ENCODE measurements around the gene TFCP2L1.

Gene TFCP2L1

DNA sequence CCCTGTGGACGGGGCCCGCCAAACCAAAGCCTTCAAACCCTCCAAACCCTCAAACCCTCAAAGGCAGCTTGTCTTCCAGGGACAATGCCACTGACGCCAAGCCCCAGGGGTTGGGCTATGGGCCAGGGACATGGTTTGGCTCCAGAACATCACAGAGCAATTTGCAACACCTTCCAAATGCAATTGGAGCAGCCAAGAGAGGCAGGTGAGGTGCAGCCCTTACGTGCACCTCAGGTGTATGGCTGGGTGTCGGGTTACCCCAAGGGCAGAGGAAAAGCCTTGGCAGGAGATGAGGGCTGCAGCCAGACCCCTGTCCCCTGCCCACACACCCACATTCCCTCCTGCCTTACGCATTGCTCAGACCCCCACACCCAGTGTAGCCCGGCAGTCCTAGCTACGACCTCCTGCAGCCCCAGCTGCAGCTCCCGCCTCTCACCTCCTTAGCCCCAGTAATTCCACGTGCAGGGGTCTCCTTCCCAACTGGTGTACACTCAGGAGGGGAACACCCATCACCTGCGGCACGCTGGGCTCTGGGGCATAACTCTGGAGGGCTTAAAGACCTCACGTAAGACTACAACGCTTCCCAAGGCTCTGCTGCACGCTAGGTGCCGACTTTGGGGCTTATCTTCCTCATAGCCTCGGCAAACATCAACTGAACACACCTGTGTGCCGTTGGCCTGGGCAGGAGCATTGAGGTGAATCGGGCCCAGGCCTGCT is 88.7 kb downstream of the TFCP2L1 start:
- no peak for DNase-seq (ENCODE audit: low spot score)

DNA sequence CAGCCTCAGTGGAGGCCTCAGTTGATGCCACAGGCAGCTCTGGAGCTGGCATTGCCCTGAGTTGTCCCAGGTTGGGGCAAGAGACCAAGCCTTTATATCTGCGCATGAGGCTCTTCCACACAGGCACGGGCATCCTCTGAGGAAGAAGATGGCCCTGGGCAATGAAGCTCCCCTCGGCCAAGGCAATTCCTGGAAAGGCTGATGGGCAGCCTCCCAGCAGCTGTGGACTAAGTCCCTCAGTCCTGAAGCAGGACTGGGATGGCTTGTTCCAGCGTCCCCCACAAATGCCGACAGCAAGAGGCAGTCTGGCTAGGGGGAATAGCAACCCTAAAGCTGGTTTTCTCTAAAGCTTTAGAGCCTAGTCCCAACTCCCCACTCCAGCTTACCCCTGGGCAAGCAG is 90.0 kb downstream of the TFCP2L1 start:
- no peak for DNase-seq (ENCODE audit: low spot score)

DNA sequence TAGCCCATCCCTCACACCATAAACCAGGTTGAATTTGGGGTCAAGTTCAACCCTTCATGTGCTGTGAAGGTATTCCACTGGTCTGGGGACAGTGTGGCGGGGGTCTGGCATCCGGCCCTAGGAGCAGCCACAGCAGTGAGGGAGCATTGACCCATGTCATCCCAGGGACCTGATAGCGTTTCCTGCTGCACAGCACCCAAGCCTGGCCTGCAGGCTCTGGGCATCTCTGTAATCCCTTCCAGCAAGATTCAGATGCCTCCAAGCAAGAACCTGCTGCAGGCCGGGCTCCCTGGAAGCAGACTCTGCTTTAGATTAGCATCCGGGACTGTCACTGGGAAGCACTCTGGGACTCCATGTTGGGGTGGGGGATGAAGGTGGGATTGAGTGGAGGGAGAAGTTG is 90.4 kb downstream of the TFCP2L1 start:
- no peak for DNase-seq (ENCODE audit: low spot score)

DNA sequence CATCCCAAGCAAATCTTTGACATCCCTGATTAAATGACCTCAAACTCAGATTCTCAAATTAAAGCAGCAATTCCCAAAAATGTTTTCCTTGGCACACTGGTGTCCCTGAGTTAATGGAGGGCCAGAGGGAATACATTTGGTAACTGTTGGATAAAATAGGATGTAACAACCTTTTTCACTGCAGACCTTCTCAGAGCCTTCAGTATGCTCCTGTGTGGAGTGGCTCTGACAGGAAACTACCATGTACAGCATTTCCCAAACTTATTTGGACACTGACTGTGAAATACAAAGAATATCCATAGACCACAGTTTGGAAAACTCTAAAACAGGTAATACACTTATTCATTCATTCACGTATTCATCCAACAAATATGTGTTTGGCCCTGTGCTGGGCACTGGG is 91.8 kb downstream of the TFCP2L1 start:
- DNase-seq (ENCODE audit: low spot score) = no peak

DNA sequence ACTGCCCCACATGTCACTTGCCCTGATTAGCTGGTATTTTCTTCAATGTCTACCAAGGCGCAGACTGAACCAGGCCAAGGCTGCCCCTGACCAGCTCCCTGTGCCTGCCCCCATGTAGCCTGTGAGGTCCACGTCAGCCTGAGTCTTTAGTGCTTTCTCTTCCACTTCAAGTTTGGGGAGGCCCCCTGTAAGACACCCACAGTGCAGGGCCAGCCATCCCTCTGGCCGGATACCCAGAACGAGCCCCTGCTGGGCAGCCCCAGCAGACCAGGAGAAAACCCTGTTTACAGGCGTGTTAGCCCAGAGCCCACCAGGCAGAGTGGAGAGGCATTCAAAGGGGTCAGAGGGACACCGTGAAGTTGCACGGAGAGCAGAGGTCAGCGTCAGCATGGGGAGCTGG is 92.4 kb downstream of the TFCP2L1 start:
- no peak for DNase-seq (ENCODE audit: low spot score)

DNA sequence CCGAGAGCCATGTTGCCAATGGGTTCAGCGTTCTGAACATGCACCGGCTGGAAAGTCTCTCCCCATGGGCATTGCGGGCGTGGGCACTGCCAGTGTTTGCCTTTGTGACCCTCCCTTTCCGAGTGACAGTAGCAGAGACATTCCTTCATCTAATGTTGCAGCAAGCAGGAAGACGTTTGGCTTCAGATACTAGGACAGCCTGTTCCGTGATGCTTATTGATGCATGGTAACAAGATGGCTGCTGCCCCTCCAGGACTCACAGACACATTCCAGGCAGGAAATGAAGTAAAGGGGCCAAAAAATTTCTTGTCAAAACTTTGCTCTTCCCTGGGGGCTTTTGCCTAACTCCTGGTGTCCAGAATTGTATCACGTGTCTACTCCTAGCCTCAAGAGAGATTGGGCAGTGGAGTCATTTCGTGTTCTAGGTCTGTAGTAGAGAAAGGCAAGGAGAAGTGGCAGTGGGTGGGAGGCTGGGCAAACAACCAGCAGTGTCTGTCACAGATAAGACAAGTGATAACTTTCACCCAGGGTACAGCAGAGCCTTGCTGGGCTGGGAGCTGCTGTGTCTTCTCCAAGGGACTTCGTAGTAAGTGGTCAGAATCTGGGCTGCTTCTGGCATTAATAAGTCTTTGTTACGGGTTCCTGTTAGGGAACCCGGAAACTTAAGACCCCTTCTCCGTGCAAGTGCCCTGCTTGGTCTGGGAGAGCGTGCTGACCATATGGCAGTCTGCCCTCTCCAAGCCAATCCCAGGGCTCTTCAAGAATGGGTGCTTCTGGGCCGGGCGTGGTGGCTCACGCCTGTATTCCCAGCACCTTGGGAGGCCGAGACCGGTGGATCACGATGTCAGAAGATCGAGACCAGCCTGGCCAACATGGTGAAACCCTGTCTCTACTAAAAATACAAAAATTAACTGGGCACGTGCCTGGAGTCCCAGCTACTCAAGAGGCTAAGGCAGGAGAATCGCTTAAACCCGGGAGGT is 93.5 kb downstream of the TFCP2L1 start:
- no peak for DNase-seq (ENCODE audit: low spot score)

DNA sequence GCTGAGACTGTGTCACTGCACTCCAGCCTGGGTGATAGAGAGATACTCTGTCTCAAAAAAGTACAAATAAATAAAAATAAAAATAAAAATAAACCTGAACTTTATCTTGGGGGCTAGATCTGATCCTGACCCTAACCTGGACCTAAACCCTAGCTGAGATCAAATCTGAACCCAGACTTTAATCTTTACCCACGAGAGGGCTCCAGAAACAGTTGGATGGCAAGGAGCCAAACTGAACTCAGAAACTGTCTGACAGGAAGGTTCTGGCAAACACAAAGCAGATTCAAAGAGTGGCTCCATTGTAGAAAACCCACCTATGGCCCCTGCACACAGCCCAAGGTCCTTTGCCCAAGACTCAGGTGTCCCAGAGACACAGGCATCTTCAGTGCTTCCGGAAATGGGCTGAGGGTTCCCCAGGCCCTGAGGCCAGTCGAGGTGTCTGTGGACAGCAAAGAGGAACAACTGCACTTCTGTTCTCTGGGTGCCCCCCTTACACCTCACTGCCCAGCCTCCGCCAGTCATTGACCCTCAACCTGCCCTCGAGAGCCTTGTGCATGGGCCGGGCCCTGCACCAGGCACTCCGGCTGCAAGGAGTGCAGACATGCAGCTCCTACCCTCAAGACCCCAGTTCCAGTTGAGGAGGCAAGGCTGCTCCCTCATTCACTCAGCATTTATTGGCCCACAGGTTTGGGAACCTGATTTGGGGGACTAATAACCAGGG is 95.2 kb downstream of the TFCP2L1 start:
- DNase-seq (ENCODE audit: low spot score) = no peak

DNA sequence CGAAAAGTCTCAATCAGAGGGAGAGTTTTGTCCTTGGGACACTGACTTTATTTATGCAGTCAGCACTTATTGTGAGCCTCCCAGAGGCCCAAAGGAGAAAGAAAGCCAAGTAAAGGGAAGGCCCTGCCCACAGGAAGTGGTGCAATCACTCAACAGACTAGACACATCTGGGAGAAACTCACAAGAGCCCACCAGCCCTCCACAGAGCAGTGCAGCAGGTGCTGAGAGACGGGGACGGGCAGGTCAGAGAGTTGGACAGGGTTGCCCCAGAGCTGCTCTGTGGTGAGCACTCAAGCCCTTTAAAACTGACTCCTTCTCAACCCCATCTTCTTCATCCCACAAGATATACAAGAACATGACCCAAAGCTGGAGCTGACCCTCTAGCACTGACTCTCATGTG is 96.0 kb downstream of the TFCP2L1 start:
- no peak for DNase-seq (ENCODE audit: low spot score)

DNA sequence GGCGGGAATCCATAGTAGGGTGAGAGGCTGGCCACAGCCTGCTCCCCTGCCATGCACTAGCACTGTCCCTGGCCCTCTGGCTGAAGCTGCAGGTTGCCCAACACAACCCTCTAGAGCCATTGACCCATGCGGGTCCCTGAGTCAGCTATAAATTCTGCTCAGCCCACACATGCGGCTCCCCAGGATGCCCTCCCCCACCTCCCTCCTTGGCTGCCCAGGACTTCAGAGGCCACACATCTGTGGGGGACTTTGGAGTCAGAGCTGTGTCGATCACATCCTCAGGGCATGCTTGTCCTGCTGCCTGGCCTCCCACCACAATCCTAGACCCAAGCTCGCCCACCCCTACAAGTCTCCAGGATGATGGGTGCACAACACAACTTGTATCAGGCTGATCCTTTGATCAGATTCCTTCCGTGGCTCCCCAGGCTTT is 97.0 kb downstream of the TFCP2L1 start:
- no peak for DNase-seq (ENCODE audit: low spot score)

DNA sequence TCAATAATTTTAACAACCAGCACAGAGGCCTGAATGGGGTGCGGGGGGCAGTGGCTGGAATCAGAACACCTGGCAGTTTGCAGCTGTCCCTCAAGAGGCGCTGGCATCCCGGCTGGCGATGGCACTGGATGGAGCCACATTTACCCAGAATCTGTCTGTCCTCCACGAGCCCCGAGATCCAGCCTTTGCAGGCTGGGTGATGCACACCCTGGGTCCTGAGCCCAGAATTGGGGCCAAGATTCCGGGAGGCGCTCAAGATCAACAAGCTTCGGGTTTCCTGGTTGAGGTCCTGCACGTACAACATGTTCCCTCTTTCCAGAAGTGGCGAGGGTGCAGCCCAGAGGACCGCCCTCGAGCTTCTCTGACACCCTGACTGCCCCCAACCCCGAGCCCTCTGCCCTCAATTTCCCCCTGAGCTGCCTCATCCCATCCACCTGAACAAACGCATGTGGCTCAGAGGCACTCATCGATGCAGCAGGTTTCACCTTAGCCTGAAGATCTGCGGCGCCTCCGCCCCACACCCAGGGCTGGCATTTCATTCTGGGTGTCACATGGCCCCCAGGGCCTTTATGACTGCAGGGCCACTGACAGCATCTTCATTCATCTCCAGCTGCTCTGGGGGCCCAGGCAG is 97.5 kb downstream of the TFCP2L1 start:
- no peak for DNase-seq (ENCODE audit: low spot score)

DNA sequence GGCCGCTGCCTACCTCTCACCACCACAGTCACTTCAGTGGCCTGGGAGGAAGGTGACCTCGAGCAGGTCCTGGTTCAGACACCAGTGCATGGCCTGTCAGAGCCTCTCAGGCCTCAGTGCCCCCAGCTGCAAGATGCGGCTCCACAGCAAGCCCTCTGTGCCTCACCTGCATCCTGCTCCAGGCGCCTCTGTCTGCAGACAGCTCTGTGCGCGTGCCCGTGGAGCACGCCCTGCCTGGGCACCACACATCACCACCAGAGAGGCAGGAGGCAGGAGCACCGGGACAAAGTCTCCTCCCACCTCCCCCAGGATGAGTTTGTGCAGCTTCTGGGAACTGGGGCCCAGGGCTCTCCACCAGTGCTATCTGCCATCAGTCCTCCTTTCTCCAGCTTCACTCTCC is 98.7 kb downstream of the TFCP2L1 start:
- DNase-seq (ENCODE audit: low spot score) = no peak

DNA sequence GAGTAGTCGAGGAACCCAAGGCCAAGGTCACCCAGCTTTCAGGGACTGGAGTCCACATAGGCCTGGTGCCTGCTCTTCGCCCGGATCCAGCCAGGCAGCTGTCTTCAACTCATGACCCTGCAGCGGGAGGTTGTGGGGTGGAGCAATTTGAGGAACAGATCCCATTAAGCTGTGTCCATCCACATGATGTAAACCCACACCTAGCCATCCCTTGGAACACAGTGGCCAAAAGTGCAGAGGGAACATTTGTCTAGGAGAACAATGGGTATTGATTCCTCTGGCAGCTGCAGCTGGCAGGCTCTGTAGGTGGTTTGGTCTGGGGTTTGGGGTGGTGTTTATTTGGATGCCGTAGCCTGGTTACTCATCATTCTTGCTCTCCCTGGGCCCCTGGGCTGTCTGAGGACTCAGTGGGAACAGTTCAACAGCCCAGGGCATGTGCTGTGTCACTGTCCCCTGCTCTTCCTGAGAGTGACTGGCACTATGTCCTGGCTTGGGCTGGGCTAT is 99.4 kb downstream of the TFCP2L1 start:
- DNase-seq (ENCODE audit: low spot score) = no peak

DNA sequence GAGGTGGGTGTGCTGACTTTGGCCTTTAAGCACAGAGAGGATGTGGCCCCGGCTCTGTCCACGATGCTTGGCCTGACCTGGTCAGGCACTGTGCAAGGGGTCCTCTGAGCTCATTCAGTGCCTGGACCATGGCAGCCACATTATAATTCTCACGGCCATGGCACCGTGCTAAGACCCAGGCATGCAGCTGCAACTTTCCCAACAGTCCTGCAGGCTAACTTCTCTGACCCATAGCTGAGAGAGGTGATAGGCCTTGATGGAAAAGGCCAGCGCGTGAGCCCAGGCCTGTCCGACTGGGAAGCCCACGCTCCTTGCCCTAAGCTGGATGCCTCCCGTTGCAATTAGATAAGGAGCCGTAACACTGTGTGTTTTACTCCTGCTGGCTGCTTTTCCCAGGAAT is 99.9 kb downstream of the TFCP2L1 start:
- no peak for DNase-seq (ENCODE audit: low spot score)

DNA sequence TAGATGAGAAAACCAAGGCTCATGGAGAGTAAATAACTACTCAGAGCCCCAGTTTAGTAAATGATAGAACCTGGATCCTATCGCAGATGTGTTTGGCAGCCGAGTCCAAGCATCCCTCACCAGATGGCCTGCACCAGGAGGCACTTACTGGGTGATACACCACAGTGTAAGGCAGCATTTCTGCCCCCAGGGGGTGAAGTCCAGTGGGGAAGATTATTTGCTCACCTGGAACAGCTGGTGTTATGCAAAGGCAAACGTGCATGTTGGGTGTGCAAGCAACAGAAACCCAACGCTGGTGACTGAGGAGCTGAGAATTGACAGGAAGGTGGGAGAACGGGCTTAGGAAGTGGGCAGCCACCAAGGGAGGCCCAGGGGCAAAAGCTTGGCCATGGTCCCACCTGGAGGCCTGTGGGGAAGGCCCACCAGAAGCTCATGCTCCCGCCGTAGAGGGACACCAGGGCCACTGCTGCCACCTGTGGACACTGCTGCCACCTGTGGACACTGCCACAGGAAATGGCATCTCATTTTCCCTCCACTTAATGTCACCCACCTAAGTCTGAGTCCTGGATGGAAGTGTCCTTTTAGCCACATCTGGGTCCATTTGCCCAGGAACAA is 100.6 kb downstream of the TFCP2L1 start:
- no peak for DNase-seq (ENCODE audit: low spot score)

DNA sequence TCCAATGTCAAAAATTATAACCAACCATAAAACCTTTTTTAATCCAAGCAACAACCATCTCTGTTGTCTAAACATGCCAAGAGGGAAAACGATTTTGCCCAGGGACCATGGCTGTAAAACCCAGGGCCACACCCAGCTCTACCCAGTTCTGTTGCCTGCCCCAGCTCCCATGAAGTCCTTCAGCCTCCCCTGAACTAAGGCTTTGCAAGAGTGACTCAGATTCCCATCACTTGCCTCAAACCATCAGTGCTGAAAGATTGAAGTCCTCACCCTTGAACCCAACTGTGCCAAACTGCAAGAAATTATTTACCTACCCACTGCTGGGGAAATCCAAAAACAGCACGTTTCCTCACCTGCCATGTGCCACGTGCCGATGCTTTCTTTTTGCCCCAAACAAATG is 102.5 kb downstream of the TFCP2L1 start:
- DNase-seq (ENCODE audit: low spot score) = no peak

DNA sequence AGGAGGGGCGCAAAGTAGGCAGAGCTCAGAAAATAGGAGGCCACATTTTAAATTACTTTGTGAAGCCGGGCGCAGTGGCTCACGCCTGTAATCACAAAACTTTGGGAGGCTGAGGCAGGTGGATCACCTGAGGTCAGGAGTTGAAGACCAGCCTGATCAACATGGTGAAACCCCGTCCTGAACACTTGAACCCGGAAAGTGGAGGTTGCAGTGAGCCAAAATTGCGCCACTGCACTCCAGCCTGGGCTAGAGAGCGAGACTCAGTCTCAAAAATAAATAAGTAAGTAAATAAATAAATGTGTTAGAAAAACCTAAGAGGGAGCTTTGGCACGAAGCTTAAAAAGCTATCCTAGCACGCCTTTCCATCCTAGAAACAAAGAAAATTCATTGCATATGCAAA is 105.5 kb downstream of the TFCP2L1 start:
- no peak for DNase-seq (ENCODE audit: low spot score)

DNA sequence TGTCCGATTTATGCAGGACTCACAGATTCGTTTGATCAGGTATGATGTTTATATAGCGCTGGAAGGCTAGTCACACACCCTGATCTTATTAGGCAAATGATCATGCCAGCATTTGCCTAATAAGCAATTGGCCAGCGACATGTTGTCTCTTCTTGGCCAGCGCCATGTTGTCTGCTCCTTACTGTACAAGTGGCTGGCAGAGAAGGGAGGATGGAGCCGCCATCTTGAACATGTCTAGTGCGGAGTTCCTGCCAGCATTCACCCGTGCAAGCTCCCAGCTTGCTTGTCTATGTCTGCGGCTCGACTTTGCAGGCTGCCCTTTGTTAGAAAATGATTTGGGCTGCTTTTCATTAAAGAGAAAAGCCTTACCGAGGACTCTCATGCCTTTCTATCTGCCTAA is 106.3 kb downstream of the TFCP2L1 start:
- DNase-seq (ENCODE audit: low spot score) = no peak

DNA sequence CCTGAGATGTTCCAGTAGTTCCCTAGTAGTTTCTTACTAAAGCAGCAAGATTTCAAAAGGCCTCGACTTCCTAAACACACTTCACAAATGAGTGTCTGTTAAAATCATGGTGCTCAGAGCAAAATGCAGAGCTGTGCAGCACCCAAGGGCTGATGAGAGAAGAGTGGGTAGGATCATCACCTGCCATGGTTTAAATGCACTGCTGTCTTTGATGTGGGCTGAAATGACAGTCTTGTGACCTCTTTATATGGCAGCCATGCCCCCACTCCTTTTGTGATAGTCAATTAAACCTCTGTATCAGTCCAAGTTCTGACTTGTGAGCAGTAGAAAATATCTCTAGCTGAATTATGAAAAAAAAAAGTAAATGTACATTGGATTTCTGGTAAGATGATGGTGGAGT is 107.1 kb downstream of the TFCP2L1 start:
- no peak for DNase-seq (ENCODE audit: low spot score)

DNA sequence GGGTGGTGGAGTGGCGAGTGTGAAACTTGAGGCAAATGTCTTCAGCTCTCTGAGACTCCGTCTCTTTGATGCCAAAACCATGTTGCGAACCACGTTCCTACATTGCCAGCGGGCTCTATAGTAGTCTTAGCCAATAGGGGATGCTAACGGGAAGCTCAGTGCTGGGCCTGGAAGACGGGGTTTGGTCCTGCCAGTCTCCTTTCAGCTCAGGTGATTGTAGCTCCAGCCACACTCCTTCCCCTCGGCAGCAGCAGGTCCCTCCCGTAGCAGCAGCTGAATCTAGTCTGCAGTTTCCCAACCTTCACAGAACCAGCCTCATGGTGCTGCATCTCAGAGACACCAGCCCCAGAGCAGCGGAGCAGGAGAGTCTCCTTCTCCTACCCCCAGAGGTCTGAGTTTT is 109.7 kb downstream of the TFCP2L1 start:
- DNase-seq (ENCODE audit: low spot score) = no peak

DNA sequence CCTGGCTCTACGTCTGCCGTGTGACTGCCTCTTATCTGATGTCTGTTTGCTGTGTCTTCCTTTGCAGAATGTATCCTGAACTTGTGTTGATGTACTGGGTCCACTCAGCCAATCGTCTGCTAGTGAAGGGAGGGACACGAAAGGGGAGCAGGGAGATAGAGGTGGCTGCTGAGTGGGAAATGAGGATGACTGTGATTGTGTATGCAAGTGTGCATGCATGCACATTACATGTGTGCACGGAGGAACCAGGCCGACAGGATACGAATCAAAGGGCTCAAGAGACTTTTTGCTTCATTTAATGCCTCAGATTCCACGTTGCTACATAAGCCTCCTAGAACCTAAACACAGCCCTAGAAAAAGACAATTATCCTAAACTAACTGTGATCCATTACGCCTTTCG is 111.2 kb downstream of the TFCP2L1 start:
- DNase-seq (ENCODE audit: low spot score) = no peak

DNA sequence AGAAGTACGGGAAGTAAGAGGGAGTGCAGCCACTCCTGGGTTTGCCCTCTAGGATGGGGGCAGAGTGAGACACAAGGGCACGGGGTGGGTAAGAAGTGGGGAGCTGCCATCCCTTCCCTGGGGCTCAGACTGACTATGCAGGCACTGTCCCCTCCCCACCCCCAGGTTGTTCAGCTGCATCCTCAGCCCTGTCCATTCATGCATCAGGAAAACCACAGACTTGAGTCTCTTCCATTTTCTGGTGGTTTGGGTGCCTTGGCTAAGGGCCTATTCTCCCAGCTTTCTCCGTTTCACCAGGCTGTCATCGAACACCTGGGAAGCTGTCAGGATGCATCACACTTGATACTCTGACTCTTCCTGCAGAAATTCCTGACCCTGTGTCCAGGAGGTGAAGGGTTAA is 111.9 kb downstream of the TFCP2L1 start:
- DNase-seq (ENCODE audit: low spot score) = no peak

DNA sequence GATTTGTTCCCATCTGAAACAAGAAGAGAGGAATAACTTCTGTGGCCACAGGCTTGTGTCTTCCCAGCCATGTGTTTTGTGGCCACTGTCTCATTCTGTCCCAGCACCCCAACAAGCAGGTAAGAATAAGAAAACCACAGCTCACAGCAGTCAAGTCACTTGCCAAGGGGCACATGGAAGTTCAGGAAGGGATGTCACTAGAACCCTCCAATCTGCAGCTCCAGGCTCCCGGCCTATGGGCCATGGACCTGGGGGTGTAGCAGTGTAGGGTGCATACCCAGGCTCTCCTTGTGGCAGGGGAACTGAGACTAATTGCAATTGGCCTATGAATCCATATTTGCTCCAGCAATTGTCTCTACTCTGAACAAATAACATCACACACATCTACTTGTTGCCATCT is 112.5 kb downstream of the TFCP2L1 start:
- no peak for DNase-seq (ENCODE audit: low spot score)

Data from D341Med (cell line).